ENCODE results near the gene CAMTA1.

DNA sequence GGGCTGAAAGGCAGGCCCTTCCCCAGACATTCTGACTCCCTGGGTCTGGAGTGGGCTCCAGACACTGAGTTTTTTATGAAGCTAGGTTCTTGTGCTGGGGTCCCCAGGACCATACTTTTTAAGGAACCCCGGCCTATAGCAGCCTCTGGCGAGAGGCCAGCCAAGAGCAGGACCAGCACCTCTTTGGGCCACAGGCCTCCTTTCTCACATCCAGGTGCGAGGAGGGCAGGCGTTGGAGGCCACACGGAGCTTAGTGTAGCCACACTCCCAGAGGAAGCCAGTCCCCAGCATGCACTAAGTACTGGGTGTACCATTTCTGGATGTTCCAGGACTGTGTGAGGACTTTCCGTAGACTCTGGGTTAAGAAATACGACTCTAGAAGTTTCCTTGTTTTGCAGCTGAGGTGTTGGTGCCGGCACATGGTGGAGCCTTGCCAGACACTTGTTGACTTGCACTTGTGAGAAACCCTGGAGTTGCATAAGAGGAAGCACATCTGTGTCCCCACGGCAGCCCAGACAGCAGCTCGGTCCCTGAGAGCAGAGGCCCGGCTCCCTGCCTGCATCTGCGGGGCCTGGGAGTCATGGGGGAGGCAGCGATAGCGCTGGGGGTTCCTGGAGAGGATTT lies 863.6 kb downstream of the CAMTA1 start:
- TF ChIP-seq EZH2phosphoT487 (IDR thresholded peaks at IDR 0.05) = no peak
- TF ChIP-seq, protein P1, sequence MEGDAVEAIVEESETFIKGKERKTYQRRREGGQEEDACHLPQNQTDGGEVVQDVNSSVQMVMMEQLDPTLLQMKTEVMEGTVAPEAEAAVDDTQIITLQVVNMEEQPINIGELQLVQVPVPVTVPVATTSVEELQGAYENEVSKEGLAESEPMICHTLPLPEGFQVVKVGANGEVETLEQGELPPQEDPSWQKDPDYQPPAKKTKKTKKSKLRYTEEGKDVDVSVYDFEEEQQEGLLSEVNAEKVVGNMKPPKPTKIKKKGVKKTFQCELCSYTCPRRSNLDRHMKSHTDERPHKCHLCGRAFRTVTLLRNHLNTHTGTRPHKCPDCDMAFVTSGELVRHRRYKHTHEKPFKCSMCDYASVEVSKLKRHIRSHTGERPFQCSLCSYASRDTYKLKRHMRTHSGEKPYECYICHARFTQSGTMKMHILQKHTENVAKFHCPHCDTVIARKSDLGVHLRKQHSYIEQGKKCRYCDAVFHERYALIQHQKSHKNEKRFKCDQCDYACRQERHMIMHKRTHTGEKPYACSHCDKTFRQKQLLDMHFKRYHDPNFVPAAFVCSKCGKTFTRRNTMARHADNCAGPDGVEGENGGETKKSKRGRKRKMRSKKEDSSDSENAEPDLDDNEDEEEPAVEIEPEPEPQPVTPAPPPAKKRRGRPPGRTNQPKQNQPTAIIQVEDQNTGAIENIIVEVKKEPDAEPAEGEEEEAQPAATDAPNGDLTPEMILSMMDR (IDR thresholded peaks at IDR 0.05) = no peak

All from neural progenitor cell (in vitro differentiated cells).